Measurements from ENCODE around the gene DNAJC25. TPM values are rescaled to one million over a fixed set of nuclear protein-coding genes. Genes with fewer than 3 reads are reported as not detected.

Gene DNAJC25
- total and polyA plus RNA-seq, 2 of the 8 experiments (the other 6 are each of a cell fraction or from before 2014, with no cell fraction given): 2.7 to 6.2 TPM

DNA sequence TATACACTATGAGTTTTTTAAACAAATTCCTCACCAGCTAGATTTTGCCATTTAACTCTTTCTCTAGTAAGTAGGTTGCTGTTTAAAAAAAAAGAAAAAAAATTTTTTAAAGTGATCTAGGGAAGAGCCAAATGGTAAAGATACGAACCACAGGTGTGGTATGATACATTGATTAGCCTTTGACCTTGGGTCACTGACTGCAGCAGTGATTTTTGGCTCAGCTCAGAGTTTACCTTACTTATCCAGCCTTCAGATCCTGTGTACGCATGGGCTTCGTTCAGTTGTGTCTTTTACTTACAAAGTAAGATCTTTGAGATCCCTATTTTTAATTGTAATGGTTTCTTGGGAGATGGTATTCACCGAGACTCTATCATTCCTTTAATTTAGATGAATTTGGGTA is 17.9 kb downstream of the DNAJC25 start (continued):
- TF ChIP-seq, protein P1, sequence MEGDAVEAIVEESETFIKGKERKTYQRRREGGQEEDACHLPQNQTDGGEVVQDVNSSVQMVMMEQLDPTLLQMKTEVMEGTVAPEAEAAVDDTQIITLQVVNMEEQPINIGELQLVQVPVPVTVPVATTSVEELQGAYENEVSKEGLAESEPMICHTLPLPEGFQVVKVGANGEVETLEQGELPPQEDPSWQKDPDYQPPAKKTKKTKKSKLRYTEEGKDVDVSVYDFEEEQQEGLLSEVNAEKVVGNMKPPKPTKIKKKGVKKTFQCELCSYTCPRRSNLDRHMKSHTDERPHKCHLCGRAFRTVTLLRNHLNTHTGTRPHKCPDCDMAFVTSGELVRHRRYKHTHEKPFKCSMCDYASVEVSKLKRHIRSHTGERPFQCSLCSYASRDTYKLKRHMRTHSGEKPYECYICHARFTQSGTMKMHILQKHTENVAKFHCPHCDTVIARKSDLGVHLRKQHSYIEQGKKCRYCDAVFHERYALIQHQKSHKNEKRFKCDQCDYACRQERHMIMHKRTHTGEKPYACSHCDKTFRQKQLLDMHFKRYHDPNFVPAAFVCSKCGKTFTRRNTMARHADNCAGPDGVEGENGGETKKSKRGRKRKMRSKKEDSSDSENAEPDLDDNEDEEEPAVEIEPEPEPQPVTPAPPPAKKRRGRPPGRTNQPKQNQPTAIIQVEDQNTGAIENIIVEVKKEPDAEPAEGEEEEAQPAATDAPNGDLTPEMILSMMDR (IDR thresholded peaks at IDR 0.05; ENCODE audit: control extremely low read depth in 1 of 3, insufficient read depth in 1 of 3, low read depth in 1 of 3, low read length in 3 of 3): no peak
- TF ChIP-seq RAD21 (IDR thresholded peaks at IDR 0.05 in 1 of 2, conservative IDR thresholded peaks at IDR 0.05 in 1 of 2; ENCODE audit: low read depth in 2 of 2, low read length in 2 of 2) (no peak), PHF8 (conservative IDR thresholded peaks at IDR 0.05; ENCODE audit: low read depth, low read length) (no peak), SP4 (IDR thresholded peaks at IDR 0.05; ENCODE audit: low read length) (no peak), TCF12 (IDR thresholded peaks at IDR 0.05; ENCODE audit: low read depth, low read length) (no peak), TBP (IDR thresholded peaks at IDR 0.05; ENCODE audit: low read depth, low read length) (no peak), BRCA1 (IDR thresholded peaks at IDR 0.05; ENCODE audit: low read depth, low read length) (no peak)
